Sigmoid colon (tissue), 7 donors: Measurements from ENCODE around the gene TSR2. TPM values are rescaled to one million over a fixed set of nuclear protein-coding genes. Genes with fewer than 3 reads are reported as not detected.
A peak's percentile ranks its signal among the peaks of the same experiment; 100 is the strongest.

ENCODE experiments used
- DNase-seq: peaks from one replicate; pipeline ENCODE4 v3.0.0-alpha.2; 2019
- H3K27ac ChIP-seq, 4 donors: fragments of 200-600 bp; sonication (generic); one replicate each; pipeline ENCODE4 v1.5.1; 2016 to 2019; ENCODE audit warnings: mild to moderate bottlenecking in 1 of 4
- H3K27me3 ChIP-seq, 3 donors: fragments of 200-600 bp; sonication (generic); one replicate each; pipeline ENCODE4 v1.5.1; 2019; ENCODE audit warnings: mild to moderate bottlenecking in 1 of 3
- H3K36me3 ChIP-seq, 4 donors: fragments of 200-600 bp; sonication (generic); one replicate each; pipeline ENCODE4 v1.5.1; 2016 to 2019
- H3K4me1 ChIP-seq, 4 donors: fragments of 200-600 bp; sonication (generic); one replicate each; pipeline ENCODE4 v1.5.1; 2017 to 2019
- H3K4me3 ChIP-seq, 4 donors: fragments of 200-600 bp; sonication (generic); one replicate each; pipeline ENCODE4 v1.5.1; 2017 to 2019; ENCODE audit warnings: mild to moderate bottlenecking in 2 of 4, moderate library complexity in 1 of 4
- H3K9me3 ChIP-seq, 4 donors: fragments of 200-600 bp in 3 of 4; sonication (generic) in 3 of 4; one replicate each; pipeline versions ENCODE4 v1.5.1 to v1.6.1; 2013 to 2019
- CTCF ChIP-seq, 4 experiments: fragments of 450-650 bp in 3 of 4; fragments of 200-600 bp in 1 of 4; IDR thresholded peaks; one replicate each; pipeline ENCODE4 v1.5.1; 2016 to 2019; ENCODE audit warnings: antibody characterized with exemption in 4 of 4, mild to moderate bottlenecking in 3 of 4, moderate library complexity in 2 of 4
- EP300 ChIP-seq, 4 donors: sonication (generic); formaldehyde crosslinking; IDR thresholded peaks; one replicate each; pipeline ENCODE4 v1.6.1; 2017; ENCODE audit warnings: antibody characterized with exemption in 4 of 4
- POLR2A ChIP-seq, 2 donors: fragments of 450-650 bp; IDR thresholded peaks; one replicate each; pipeline ENCODE4 v1.6.1; 2016; ENCODE audit warnings: antibody characterized with exemption in 2 of 2, mild to moderate bottlenecking in 2 of 2, moderate library complexity in 2 of 2
- POLR2AphosphoS5 ChIP-seq, 4 donors: sonication (generic); formaldehyde crosslinking; IDR thresholded peaks; one replicate each; pipeline ENCODE4 v1.6.1; 2017; ENCODE audit warnings: antibody characterized with exemption in 4 of 4
- WGBS, 2 donors: extraction: QIAGEN DNeasy Blood & Tissue Kit; methylation state at CpG; one replicate each; pipeline ENCODE4 v1.1.7; 2013; 5-methylcytosine and 5-hydroxymethylcytosine counted together
- intact Hi-C: fragments of 100-400 bp; cut with DNase I; formaldehyde crosslinking; loops from one replicate; pipeline ENCODE4 v1.15.1; 2023
- polyA plus RNA-seq, 3 donors: library from polyadenylated mRNA; stranded (reverse); fragments of 200-250 nt; gene quantifications; one replicate each; pipeline ENCODE4 v1.2.3, GENCODE V29; 2013
- total RNA-seq, 4 donors: library from RNA; depleted of rRNA; stranded (reverse); fragments of >200 nt; gene quantifications; one replicate each; pipeline ENCODE4 v1.1.0, GENCODE V29; 2016
- donor health status: healthy with polysubstance abuse.
- donor health status: Bipolar disorder and iron deficiency.
- donor health status: healthy.

The TSR2 gene
- total RNA-seq (10 to 100 TPM; 20.2 to 29.3 (median 26.8) TPM), polyA plus RNA-seq (10 to 100 TPM; 31.0 to 45.9 (median 42.6) TPM)

- H3K9me3 ChIP-seq, result no peaks in the 10 kb centered on the region
- peak within 1 kb of the TSS; percentile 74 to 87 (median 82) for H3K4me3 ChIP-seq
- H3K27me3 ChIP-seq, result no peaks in the 10 kb centered on the region
- intact Hi-C loops, result loop anchor here (2.0 to 10.0 kb wide), 7 partner anchors 57 to 1275 kb away; partner anchors contain the start of genes APEX2, FAM120C, FGD1 and GNL3L
- H3K36me3 ChIP-seq, result peaks cover 0 to 4% (median 0%) of the 10 kb centered on the region in 4 donors
- H3K27ac ChIP-seq, result peak within 1 kb of the TSS; percentile 49 to 78 (median 72)
- TF ChIP-seq EP300 (IDR thresholded peaks at IDR 0.05), result no peak
- peak; percentile 68 to 88 (median 80) for TF ChIP-seq POLR2AphosphoS5 (IDR thresholded peaks at IDR 0.05)
- TF ChIP-seq POLR2A (IDR thresholded peaks at IDR 0.05), result peak in 1 of 2 donors; percentile 36
- no peak for TF ChIP-seq CTCF (IDR thresholded peaks at IDR 0.05)
- DNase-seq, result peak; percentile 91
- 1% methylated on average over 40 of the region's 40 CpGs for WGBS, 2 donors
- peaks cover 0 to 12% (median 11%) of the 10 kb centered on the region in 4 donors for H3K4me1 ChIP-seq
Observed at GRCh38 chrX:54439960-54440871, at the start of gene TSR2. Gene TSR2, plus strand, starts transcription at chrX:54440404. Its CDS starts 18 bp downstream, at chrX:54440422.

- H3K4me1 ChIP-seq, result no peaks in the 10 kb centered on the region
- H3K36me3 ChIP-seq, result no peaks in the 10 kb centered on the region
- no peak overlapping the region for H3K27ac ChIP-seq
- intact Hi-C loops, result no loop called here
- DNase-seq, result no peak
- no peak for TF ChIP-seq POLR2A (IDR thresholded peaks at IDR 0.05)
- no peak for TF ChIP-seq POLR2AphosphoS5 (IDR thresholded peaks at IDR 0.05)
- no peak for TF ChIP-seq CTCF (IDR thresholded peaks at IDR 0.05)
- no peak for TF ChIP-seq EP300 (IDR thresholded peaks at IDR 0.05)
- no peak overlapping the region for H3K4me3 ChIP-seq
- WGBS, 2 donors, result 86 to 100% methylated on average over 1 of the region's 1 CpG
- H3K9me3 ChIP-seq, result no peaks in the 10 kb centered on the region
- H3K27me3 ChIP-seq, result no peaks in the 10 kb centered on the region
Observed at GRCh38 chrX:54397113-54397512, 43.1 kb upstream of the TSR2 start.

GRCh38 chrX:54407266-54407665 is 32.9 kb upstream of the TSR2 start:
- H3K4me3 ChIP-seq, result no peak overlapping the region
- no peaks in the 10 kb centered on the region for H3K4me1 ChIP-seq
- no peak for DNase-seq
- H3K9me3 ChIP-seq, result no peaks in the 10 kb centered on the region
- H3K36me3 ChIP-seq, result no peaks in the 10 kb centered on the region
- no peaks in the 10 kb centered on the region for H3K27me3 ChIP-seq
- no peak overlapping the region for H3K27ac ChIP-seq
- intact Hi-C loops, result no loop called here
- TF ChIP-seq CTCF (IDR thresholded peaks at IDR 0.05) (no peak), POLR2A (IDR thresholded peaks at IDR 0.05) (no peak), POLR2AphosphoS5 (IDR thresholded peaks at IDR 0.05) (no peak), EP300 (IDR thresholded peaks at IDR 0.05) (no peak)
- WGBS, 2 donors, result 38 to 79% methylated on average over 2 of the region's 2 CpGs

GRCh38 chrX:54411732-54412131 is 28.5 kb upstream of the TSR2 start:
- Histone ChIP-seq H3K27ac (no peak overlapping the region), H3K27me3 (no peaks in the 10 kb centered on the region), H3K9me3 (no peaks in the 10 kb centered on the region), H3K4me3 (no peak overlapping the region), H3K36me3 (no peaks in the 10 kb centered on the region), H3K4me1 (no peaks in the 10 kb centered on the region)
- 68 to 73% methylated on average over 1 of the region's 1 CpG for WGBS, 2 donors
- intact Hi-C loops, result no loop called here
- DNase-seq, result no peak
- TF ChIP-seq POLR2AphosphoS5 (IDR thresholded peaks at IDR 0.05) (no peak), CTCF (IDR thresholded peaks at IDR 0.05) (no peak), POLR2A (IDR thresholded peaks at IDR 0.05) (no peak), EP300 (IDR thresholded peaks at IDR 0.05) (no peak)
